AG04449 (cell line): Measurements from ENCODE around the gene PADI2.

Source experiments
- CTCF ChIA-PET: fragments of 350-600 bp; formaldehyde crosslinking; extraction: SDS; loops from one replicate; lab custom pipeline; 2021; ENCODE audit warnings: antibody characterized with exemption; lab: Yijun Ruan, JAX
- POLR2A ChIA-PET: fragments of 400-600, 350-600 bp; formaldehyde crosslinking; extraction: SDS; loops from one replicate; lab custom pipeline; 2020; ENCODE audit warnings: antibody characterized with exemption, inconsistent platforms; lab: Yijun Ruan, JAX
- DNase-seq: peaks from one replicate; pipeline ENCODE4 v3.0.0-alpha.2; 2010; ENCODE audit warnings: low read depth, low spot score
- H3K4me3 ChIP-seq: 2 replicates; pipeline ENCODE4 v1.5.1; 2011; ENCODE audit warnings: low read depth, mild to moderate bottlenecking, control low read depth, low read length
- CTCF ChIP-seq: IDR thresholded peaks from one replicate; pipeline ENCODE4 v1.5.1; 2011; ENCODE audit warnings: mild to moderate bottlenecking, moderate library complexity, low read length, control low read depth, inconsistent platforms; ENCODE audit not compliant: insufficient read depth; ENCODE audit errors: missing control alignments

The PADI2 gene

GRCh38 chr1:17028662-17029188 lies 90.5 kb downstream of the PADI2 start:
- H3K4me3 ChIP-seq: no peak overlapping the region
- CTCF ChIA-PET: interaction anchor here (0.7 to 2.1 kb wide), 4 partner anchors 15 to 408 kb away, joined by 3 to 5 read pairs (median 3); no protein-coding TSS in a partner anchor
- no peak for TF ChIP-seq CTCF
- DNase-seq: no peak
- POLR2A ChIA-PET: interaction anchor here (0.7 kb wide), 1 partner anchor 71 kb away, joined by 3 read pairs; no protein-coding TSS in a partner anchor

GRCh38 chr1:17027900-17028299 lies 91.4 kb downstream of the PADI2 start:
- POLR2A ChIA-PET: no interaction called here
- no peak overlapping the region for H3K4me3 ChIP-seq
- no peak for TF ChIP-seq CTCF
- CTCF ChIA-PET: interaction anchor here (1.2 to 2.1 kb wide), 5 partner anchors 14 to 407 kb away, joined by 3 to 5 read pairs (median 3); no protein-coding TSS in a partner anchor
- no peak for DNase-seq

GRCh38 chr1:17027403-17027802 lies 91.8 kb downstream of the PADI2 start:
- no peak overlapping the region for H3K4me3 ChIP-seq
- no peak for TF ChIP-seq CTCF
- ChIA-PET CTCF (interaction anchor here (1.2 to 2.1 kb wide), 4 partner anchors 14 to 407 kb away, joined by 3 to 5 read pairs (median 3); no protein-coding TSS in a partner anchor), POLR2A (no interaction called here)
- no peak for DNase-seq

GRCh38 chr1:17024721-17025120 lies 94.5 kb downstream of the PADI2 start:
- TF ChIP-seq CTCF: no peak
- CTCF ChIA-PET: interaction anchor here (0.9 to 5.5 kb wide), 3 partner anchors 14 to 61 kb away, joined by 3 to 31 read pairs (median 3); no protein-coding TSS in a partner anchor
- POLR2A ChIA-PET: no interaction called here
- no peak overlapping the region for H3K4me3 ChIP-seq
- no peak for DNase-seq

- POLR2A ChIA-PET: interaction anchor here (1.2 kb wide), 1 partner anchor 10 kb away, joined by 4 read pairs; no protein-coding TSS in a partner anchor
- DNase-seq: no peak
- CTCF ChIA-PET: interaction anchor here (1.1 to 5.5 kb wide), 7 partner anchors 9 to 68 kb away, joined by 3 to 31 read pairs (median 5); no protein-coding TSS in a partner anchor
- no peak overlapping the region for H3K4me3 ChIP-seq
- no peak for TF ChIP-seq CTCF
These were observed 95.7 kb downstream of the PADI2 start for GRCh38 chr1:17023573-17023972.

GRCh38 chr1:17023102-17023501 lies 96.1 kb downstream of the PADI2 start:
- DNase-seq: no peak
- CTCF ChIA-PET: interaction anchor here (0.6 to 5.5 kb wide), 7 partner anchors 9 to 71 kb away, joined by 3 to 31 read pairs (median 5); no protein-coding TSS in a partner anchor
- no peak for TF ChIP-seq CTCF
- no peak overlapping the region for H3K4me3 ChIP-seq
- POLR2A ChIA-PET: interaction anchor here (1.1 to 1.2 kb wide), 2 partner anchors 10 kb away, joined by 3 to 4 read pairs; no protein-coding TSS in a partner anchor
